Measurements from ENCODE around the gene CYP3A4. TPM values are rescaled to one million over a fixed set of nuclear protein-coding genes. Genes with fewer than 3 reads are reported as not detected.
"Not testable (repeated sequence)": the region's sequence is repeated elsewhere in the genome, so short reads cannot be mapped to it uniquely, and the experiment has no call there.

Gene CYP3A4
- total RNA-seq = not detected

- DNase-seq = no peak
Measured at GRCh38 chr7:99784007-99784406, at the start of gene CYP3A4. CYP3A4 (minus strand) TSS chr7:99784184; CDS start chr7:99784081, 103 bp downstream.

DNA sequence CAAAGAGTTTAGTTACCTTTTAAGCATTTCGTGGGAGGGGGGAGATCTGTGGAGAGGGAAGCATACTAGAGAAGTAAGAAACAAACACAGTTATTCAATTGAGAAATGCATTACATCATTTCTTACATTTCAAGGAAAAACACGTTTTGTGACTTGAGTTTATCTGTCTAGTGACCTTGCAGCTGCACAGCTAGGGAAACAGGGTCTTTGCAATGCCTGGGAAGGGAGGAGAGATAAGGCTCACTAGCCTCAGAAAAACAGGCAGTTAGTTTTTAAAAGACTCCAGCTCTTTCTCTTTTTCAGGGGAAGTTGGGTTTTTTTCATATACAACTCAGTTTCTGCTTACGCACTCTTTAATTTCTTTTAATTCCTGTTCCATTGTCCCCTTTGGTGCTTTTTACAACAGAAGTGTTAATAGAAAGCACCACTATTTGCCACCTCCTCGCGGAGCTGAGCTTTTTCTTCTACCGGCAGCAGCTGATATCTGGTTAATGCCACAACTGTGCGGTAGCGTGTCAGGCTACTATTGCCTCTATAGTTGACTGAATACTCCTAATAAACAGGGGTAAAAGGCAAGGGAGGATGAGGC lies 49.4 kb upstream of the CYP3A4 start:
- no peak for DNase-seq

DNA sequence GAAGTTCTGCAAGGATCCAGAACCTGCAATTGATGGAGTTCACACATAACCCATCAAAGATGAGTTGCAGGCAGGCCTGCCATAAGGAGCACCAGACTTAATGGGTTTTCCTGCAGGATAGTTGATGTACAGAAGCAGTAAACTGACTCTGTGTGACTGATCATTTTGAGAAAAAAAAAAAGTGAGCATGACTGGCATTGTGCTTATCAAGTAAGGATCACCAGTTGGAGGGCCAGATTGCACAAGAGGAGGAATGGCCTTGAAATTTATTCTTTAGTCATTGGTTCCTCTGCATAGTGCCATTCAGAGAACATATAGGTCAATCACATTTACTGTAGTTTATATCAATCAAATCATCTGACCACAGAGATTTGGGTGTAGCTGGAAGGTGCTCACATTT lies 47.6 kb upstream of the CYP3A4 start:
- no peak for DNase-seq

DNA sequence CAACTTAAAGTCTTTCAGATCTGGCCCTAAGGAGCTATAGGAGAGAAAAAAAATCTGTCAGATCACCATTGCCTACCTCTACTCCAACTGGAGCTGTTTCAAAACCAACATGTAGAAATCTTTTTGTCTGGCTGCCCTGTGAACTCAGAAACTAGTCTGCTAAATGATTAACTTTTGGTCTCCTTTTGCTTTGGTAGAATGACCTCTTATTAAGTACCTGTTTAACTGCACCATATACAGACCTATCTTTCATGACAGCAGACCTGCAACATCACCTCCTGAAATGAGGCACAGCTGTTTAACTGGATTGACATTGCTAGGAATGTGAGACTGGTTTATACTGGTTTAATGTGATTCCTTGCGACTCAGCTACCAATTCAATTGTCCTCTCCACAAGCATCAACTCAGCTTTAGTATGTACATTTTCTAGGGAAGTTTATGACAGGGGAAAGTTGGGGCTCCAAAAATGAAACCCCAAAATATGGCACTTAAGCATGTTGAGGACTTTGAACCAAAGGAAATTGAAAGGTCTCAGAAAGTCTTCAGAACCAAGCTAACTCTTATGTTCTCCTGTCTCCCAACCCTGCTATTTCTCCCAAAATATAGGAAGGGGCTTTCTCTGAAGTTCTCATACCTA lies 45.7 kb upstream of the CYP3A4 start:
- no peak for DNase-seq

DNA sequence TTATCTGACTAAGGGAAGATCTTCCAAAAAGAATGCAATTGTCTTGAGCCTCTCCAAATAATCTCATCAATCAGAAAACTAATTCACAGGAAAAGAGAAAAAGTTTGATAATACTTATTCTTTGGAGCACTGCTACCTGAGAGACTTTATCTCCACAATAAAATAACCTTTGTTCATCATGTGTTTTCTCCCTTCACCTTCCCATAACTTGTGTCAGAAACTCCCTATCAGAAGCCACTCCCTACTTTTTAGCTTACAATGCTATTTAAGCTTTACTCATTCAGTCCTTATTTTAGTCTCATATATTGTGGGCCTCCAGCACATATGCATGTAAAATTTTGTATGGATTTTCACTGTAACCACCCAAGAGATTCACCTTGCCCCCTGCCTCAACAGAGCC lies 44.8 kb upstream of the CYP3A4 start:
- DNase-seq = no peak

- DNase-seq = no peak
Measured at GRCh38 chr7:99827040-99827778, 43.2 kb upstream of the CYP3A4 start.

- no peak for DNase-seq
Measured at GRCh38 chr7:99825873-99826272, 41.9 kb upstream of the CYP3A4 start.

- DNase-seq = no peak
Measured at GRCh38 chr7:99825452-99825851, 41.5 kb upstream of the CYP3A4 start.

- DNase-seq = no peak
Measured at GRCh38 chr7:99824091-99824490, 40.1 kb upstream of the CYP3A4 start.

DNA sequence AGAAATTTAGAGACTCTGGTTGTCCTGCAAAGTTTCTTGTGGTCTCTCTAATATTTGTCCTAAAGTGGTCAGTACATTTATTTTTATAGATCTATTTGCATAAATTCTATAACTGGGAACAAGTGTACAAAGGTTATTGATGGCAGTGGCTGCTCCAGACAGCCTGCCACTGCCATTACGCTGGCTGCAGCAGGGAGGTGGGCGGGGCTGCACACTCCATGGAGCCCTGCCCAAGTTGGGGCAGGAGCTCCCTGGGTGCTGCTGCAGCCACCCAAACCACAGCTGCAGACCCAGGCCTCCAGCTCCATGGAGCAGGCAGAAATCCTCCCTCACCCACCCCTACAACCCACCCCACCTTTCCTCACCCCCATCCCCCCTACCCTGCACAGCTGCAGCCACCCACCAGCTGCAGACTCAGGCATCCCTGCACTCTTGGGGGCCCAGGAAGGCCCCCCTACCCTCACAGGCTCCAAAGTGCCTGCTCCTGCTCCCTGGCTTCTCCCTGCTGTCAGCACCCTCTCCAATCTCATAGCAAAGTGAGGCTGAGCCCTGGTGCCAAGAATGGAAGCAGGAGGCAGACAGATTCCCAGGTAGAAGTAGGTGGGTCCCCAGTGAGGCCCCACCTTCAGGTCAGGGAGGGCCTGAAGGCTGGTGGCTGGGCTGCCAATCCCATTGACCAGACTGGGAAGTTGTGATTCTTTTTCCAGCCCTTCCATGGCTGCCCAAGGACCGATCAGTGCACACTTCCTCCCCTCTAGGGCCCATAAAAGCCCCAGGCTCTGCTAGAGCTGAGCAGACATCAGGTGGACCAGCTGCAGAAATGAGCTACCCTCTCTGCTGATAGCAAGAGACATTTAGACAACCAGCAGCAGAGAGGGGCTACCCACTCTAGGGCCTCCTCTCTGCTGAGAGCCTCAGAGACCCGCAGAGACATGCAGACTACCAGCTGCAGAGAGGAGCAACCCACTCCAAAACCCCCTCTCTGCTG lies 39.0 kb upstream of the CYP3A4 start:
- DNase-seq = no peak

DNA sequence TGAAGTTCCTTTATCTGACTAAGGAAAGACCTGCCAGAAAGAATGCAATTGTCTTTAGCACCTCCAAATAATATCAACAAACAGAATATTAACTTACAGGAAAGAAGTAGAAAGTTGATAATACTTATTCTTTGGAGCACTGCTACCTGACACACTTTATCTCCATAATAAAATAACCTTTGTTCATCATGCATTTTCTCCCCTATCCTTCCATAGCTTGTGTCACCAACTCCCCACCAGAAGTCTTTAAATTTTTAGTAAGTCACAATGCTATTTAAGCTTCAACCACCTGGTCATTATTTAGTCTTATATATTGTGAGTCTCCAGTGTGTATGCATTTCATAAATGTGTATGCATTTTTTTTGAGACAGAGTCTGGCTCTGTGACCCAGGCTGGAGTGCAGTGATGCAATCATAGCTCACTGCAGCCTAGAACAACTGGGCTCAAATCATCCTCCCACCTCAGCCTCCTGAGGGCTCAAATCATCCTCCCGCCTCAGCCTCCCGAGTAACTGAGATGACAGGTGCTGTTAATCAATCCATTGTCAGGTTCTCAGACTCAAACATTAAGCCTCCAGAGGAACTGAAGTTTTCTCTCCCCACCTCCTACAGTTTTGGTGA lies 36.5 kb upstream of the CYP3A4 start:
- no peak for DNase-seq

DNA sequence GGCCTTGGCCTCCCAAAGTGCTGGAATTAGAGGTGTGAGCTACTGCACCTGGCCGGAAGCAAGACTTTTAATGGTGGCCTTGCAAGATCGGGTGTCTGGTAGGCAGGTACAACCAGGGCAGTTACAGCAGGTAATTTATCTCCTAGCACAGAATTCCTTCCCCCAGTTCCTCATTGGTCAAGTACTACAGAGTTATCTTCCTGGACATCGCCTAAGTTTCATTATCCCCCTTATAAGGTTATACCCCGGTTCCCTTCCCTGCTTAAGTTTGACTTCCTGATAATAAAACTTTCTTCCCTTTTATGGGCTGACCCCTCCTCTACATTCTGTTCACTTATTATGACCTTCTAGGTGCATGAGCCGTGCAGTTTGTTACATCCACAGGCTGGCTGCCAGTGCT lies 24.8 kb upstream of the CYP3A4 start:
- DNase-seq = no peak

GRCh38 chr7:99806839-99807478 lies 23.0 kb upstream of the CYP3A4 start:
- no peak for DNase-seq

- no peak for DNase-seq
Measured at GRCh38 chr7:99805641-99806040, 21.7 kb upstream of the CYP3A4 start.

DNA sequence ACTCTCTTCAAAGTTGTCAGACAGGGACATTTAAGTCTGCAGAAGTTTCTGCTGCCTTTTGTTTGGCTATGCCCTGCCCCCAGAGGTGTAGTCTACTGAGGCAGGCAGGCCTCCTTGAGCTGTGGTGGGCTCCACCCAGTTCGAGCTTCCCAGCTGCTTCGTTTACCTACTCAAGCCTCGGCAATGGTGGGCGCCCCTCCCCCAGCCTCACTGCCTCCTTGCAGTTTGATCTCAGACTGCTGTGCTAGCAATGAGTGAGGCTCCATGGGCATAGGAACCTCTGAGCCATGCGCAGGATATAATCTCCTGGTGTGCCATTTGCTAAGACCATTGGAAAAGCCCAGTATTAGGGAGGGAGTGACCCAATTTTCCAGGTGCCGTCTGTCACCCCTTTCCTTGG lies 19.1 kb upstream of the CYP3A4 start:
- DNase-seq = not testable (repeated sequence)

DNA sequence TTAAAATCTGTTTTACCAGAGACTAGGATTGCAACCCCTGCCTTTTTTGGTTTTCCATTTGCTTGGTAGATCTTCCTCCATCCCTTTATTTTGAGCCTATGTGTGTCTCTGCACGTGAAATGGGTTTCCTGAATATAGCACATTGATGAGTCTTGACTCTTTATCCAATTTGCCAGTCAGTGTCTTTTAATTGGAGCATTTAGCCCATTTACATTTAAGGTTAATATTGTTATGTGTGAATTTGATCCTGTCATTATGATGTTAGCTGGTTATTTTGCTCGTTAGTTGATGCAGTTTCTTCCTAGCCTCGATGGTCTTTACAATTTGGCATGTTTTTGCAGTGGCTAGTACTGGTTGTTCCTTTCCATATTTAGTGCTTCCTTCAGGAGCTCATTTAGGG lies 17.4 kb upstream of the CYP3A4 start:
- DNase-seq = not testable (repeated sequence)

- DNase-seq = no peak
Measured at GRCh38 chr7:99798972-99799371, 15.0 kb upstream of the CYP3A4 start.

DNA sequence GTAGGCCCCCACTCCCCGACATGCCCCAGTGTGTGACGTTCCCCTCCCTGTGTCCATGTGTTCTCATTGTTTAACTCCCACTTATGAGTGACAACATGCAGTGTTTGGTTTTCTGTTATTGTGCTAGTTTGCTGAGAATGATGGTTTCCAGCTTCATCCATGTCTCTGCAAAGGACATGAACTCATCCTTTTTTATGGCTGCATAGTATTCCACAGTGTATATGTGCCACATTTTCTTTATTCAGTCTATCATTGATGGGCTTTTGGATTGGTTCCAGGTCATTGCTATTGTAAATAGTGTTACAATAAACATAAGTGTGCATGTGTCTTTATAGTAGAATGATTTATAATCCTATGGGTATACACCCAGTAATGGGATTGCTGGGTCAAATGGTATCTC lies 11.9 kb upstream of the CYP3A4 start:
- not testable (repeated sequence) for DNase-seq

DNA sequence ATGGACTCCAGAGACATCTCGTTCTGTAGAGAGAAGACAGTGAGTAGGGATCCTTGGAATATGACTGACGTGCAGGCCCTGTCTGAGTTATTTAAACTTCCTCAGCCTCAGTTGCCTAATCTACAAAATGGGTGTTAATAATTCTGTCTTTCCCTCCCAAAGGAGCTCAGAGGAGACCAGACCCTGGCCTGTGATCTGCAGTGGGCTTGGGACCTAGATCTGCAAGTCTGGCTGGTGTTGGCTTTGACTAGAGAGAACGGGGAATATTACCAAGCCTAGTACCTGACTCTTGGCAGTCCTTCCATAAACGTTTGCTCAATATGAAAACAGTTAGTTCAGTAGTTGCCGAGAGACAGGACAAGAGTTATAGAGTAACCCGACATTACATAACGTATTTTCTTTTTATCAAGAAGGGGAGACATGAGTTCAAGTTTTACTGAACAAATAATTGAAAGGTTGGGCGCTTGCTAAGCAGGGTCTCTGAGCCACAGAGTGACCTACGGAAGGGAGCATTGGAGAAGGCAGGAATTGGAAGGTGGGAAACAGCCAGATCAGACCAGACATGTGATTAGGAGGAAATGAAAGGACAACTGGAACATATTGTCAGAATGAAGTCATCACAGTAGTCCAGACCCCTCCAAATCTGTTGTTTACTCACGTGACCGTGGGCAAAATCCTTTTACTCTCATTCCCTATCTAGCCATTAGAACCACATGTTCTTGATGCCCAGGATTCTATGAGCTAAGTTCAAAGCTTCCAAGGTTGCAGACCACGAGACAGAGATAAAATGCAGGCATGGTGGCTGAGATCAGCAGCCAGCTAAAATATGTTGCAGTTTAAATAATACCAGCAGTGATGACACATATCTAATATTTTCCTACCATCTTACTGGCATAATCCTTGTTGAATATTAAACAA lies 10.9 kb upstream of the CYP3A4 start:
- DNase-seq = no peak

DNA sequence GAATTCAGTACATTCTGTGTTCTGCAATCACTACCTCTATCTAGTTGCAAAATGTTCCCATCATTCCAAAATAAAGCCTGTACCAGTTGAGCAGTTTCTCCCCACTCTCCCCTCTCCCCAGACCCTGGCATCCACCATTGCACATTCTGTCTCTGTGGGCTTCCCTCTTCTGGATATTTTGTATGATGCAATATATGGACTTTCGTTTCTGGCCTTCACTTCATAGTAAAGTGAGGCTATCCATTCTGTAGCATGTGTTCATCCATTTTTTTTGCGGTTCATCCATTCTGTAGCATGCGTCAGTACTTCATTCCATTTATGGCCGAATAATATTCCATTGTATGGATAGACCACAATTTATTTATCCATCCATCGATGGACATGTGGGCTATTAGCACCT lies 9.5 kb upstream of the CYP3A4 start:
- DNase-seq = no peak

Measured in occipital lobe (tissue), 2 donors.